ENCODE results near the gene ALOX12B.

ALOX12B gene

GRCh38 chr17:8125947-8126490 is 38.5 kb upstream of the ALOX12B start:
- H3K4me3 ChIP-seq (ENCODE audit: low read depth, low read length) = peak overlapping the region; percentile 62
- no peak for DNase-seq (ENCODE audit: low read depth)

GRCh38 chr17:8125154-8125946 is 37.8 kb upstream of the ALOX12B start:
- peak overlapping the region; percentile 62 for H3K4me3 ChIP-seq (ENCODE audit: low read depth, low read length)
- DNase-seq (ENCODE audit: low read depth) = peak; percentile 68
- no peak for TF ChIP-seq CTCF (conservative IDR thresholded peaks at IDR 0.05; ENCODE audit: low read depth, low read length)

More at GRCh38 chr17:8125947-8126490, 38.5 kb upstream of the ALOX12B start:
- TF ChIP-seq CTCF (conservative IDR thresholded peaks at IDR 0.05; ENCODE audit: low read depth, low read length) = no peak

GRCh38 chr17:8124350-8125153 is 37.0 kb upstream of the ALOX12B start:
- peak; percentile 49 for DNase-seq (ENCODE audit: low read depth)
- TF ChIP-seq CTCF (conservative IDR thresholded peaks at IDR 0.05; ENCODE audit: low read depth, low read length) = no peak
- peak overlapping the region; percentile 58 for H3K4me3 ChIP-seq (ENCODE audit: low read depth, low read length)

- DNase-seq (ENCODE audit: low read depth) = no peak
- TF ChIP-seq CTCF (conservative IDR thresholded peaks at IDR 0.05; ENCODE audit: low read depth, low read length) = no peak
- peak within 1 kb of the TSS; percentile 58 for H3K4me3 ChIP-seq (ENCODE audit: low read depth, low read length)
Measured at GRCh38 chr17:8123695-8124349, 36.3 kb upstream of the ALOX12B start, which contains the start of gene HES7. Gene HES7, minus strand, starts transcription at chr17:8124106. Its CDS starts 22 bp downstream, at chr17:8124084.

GRCh38 chr17:8122924-8123694 is 35.6 kb upstream of the ALOX12B start:
- no peak for TF ChIP-seq CTCF (conservative IDR thresholded peaks at IDR 0.05; ENCODE audit: low read depth, low read length)
- no peak for DNase-seq (ENCODE audit: low read depth)
- H3K4me3 ChIP-seq (ENCODE audit: low read depth, low read length) = peak overlapping the region; percentile 58

- DNase-seq (ENCODE audit: low read depth) = peak; percentile 31
- TF ChIP-seq CTCF (conservative IDR thresholded peaks at IDR 0.05; ENCODE audit: low read depth, low read length) = no peak
Measured at GRCh38 chr17:8122422-8122923, 35.0 kb upstream of the ALOX12B start.

More at GRCh38 chr17:8122422-8122923, 35.0 kb upstream of the ALOX12B start:
- H3K4me3 ChIP-seq (ENCODE audit: low read depth, low read length) = peak overlapping the region; percentile 58

Data from choroid plexus epithelial cell (primary cell).